ENCODE data around the gene FFAR3. TPM values are rescaled to one million over a fixed set of nuclear protein-coding genes. Genes with fewer than 3 reads are reported as not detected.

FFAR3 gene
- total RNA-seq, 1 experiment from 2014 or later, result 0.15 TPM

GRCh38 chr19:35310331-35310730, 47.9 kb upstream of the FFAR3 start:
- TF ChIP-seq CTCF (conservative IDR thresholded peaks at IDR 0.05; ENCODE audit: low read depth, low read length), result no peak
- no peak for TF ChIP-seq EZH2 (IDR thresholded peaks at IDR 0.05; ENCODE audit: borderline replicate concordance, low read depth, low read length, poor library complexity, severe bottlenecking)
- H3K4me1 ChIP-seq (ENCODE audit: insufficient read depth, low read length, poor library complexity, severe bottlenecking), result no peaks in the 10 kb centered on the region
- intact Hi-C loops (cut with micrococcal nuclease; ENCODE audit: unreplicated experiment), result no loop called here
- DNase-seq (ENCODE audit: low spot score), result no peak
- H3K36me3 ChIP-seq (ENCODE audit: insufficient read depth, low read length, poor library complexity, severe bottlenecking), result no peaks in the 10 kb centered on the region
- H3K9me3 ChIP-seq (ENCODE audit: low read depth, low read length, poor library complexity, severe bottlenecking), result no peaks in the 10 kb centered on the region
- no TSS peak for BruUV-seq (replicated peaks)
- POLR2A ChIA-PET (ENCODE audit: low non-redundant PET), result no interaction called here
- no peaks in the 10 kb centered on the region for H3K27me3 ChIP-seq (replicated peaks; ENCODE audit: insufficient read depth, low read depth, low read length, poor library complexity)
- CTCF ChIA-PET, result no interaction called here
- H3K27ac ChIP-seq (ENCODE audit: low read depth, low read length, poor library complexity, severe bottlenecking), result no peak overlapping the region
- H3K4me3 ChIP-seq (ENCODE audit: low read depth, low read length, poor library complexity, severe bottlenecking), result no peak overlapping the region

- BruUV-seq (replicated peaks), result no TSS peak
- no peak overlapping the region for H3K4me3 ChIP-seq (ENCODE audit: low read depth, low read length, poor library complexity, severe bottlenecking)
- no peaks in the 10 kb centered on the region for H3K9me3 ChIP-seq (ENCODE audit: low read depth, low read length, poor library complexity, severe bottlenecking)
- intact Hi-C loops (cut with micrococcal nuclease; ENCODE audit: unreplicated experiment), result no loop called here
- no peaks in the 10 kb centered on the region for H3K27me3 ChIP-seq (replicated peaks; ENCODE audit: insufficient read depth, low read depth, low read length, poor library complexity)
- ChIA-PET POLR2A (ENCODE audit: low non-redundant PET) (no interaction called here), CTCF (interaction anchor here (0.7 kb wide), 1 partner anchor 243 kb away, joined by 3 read pairs; no protein-coding TSS in a partner anchor)
- H3K4me1 ChIP-seq (ENCODE audit: insufficient read depth, low read length, poor library complexity, severe bottlenecking), result no peaks in the 10 kb centered on the region
- no peaks in the 10 kb centered on the region for H3K36me3 ChIP-seq (ENCODE audit: insufficient read depth, low read length, poor library complexity, severe bottlenecking)
- no peak for TF ChIP-seq CTCF (conservative IDR thresholded peaks at IDR 0.05; ENCODE audit: low read depth, low read length)
- TF ChIP-seq EZH2 (IDR thresholded peaks at IDR 0.05; ENCODE audit: borderline replicate concordance, low read depth, low read length, poor library complexity, severe bottlenecking), result no peak
- no peak for DNase-seq (ENCODE audit: low spot score)
- no peak overlapping the region for H3K27ac ChIP-seq (ENCODE audit: low read depth, low read length, poor library complexity, severe bottlenecking)
These were observed 47.3 kb upstream of the FFAR3 start for GRCh38 chr19:35310811-35311465.

DNA sequence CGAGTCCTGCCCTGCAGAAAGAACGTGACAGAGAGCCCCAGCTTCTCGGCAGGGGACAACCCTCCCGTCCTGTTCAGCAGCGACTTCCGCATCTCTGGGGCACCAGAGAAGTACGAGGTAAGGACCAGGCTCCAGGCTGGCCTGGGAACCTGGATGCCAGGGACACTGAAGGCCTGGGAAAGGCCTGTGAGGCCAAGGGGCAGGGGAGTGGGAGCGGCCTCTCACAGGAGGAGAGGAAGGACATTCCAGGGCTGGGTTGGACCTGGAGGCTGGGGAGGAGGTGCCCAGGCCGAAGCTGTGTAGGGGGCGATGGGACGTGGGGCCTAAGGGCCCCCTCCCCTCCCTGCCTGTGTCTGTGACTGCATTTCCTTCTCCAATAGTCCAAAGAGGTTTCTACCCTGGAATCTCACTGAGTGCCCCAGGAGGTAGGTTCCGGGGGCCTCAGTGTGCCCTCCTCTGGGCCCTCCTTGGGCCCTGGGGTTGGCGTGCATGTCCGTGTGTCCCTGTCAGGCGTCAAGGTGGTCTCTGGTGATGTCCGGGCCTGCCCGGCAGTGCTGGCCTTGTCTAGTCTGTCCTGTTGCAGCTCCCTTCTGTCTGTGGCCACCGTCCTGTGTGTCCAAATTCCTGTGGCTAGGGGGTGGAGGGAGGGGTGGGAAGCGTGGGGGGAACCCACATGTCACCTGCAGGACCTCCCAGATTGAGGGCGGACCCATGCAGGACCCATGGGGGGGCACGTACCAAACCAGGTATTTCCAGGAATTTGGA, 46.2 kb upstream of the FFAR3 start:
- no peaks in the 10 kb centered on the region for H3K36me3 ChIP-seq (ENCODE audit: insufficient read depth, low read length, poor library complexity, severe bottlenecking)
- intact Hi-C loops (cut with micrococcal nuclease; ENCODE audit: unreplicated experiment), result no loop called here
- no peak overlapping the region for H3K4me3 ChIP-seq (ENCODE audit: low read depth, low read length, poor library complexity, severe bottlenecking)
- no peak overlapping the region for H3K27ac ChIP-seq (ENCODE audit: low read depth, low read length, poor library complexity, severe bottlenecking)
- no peaks in the 10 kb centered on the region for H3K27me3 ChIP-seq (replicated peaks; ENCODE audit: insufficient read depth, low read depth, low read length, poor library complexity)
- H3K4me1 ChIP-seq (ENCODE audit: insufficient read depth, low read length, poor library complexity, severe bottlenecking), result no peaks in the 10 kb centered on the region
- no peaks in the 10 kb centered on the region for H3K9me3 ChIP-seq (ENCODE audit: low read depth, low read length, poor library complexity, severe bottlenecking)
- ChIA-PET CTCF (interaction anchor here (0.7 kb wide), 1 partner anchor 245 kb away, joined by 3 read pairs; no protein-coding TSS in a partner anchor), POLR2A (ENCODE audit: low non-redundant PET) (no interaction called here)
- no TSS peak for BruUV-seq (replicated peaks)
- no peak for DNase-seq (ENCODE audit: low spot score)
- TF ChIP-seq EZH2 (IDR thresholded peaks at IDR 0.05; ENCODE audit: borderline replicate concordance, low read depth, low read length, poor library complexity, severe bottlenecking), result no peak
- no peak for TF ChIP-seq CTCF (conservative IDR thresholded peaks at IDR 0.05; ENCODE audit: low read depth, low read length)
